HG03460 (cell line): ENCODE data around the gene PGPEP1.
A peak's percentile ranks its signal among the peaks of the same experiment; 100 is the strongest.

Experiments
- ATAC-seq: cut with Tn5 transposase; IDR thresholded peaks from one replicate; pipeline ENCODE4 v1.9.1; 2021; ENCODE audit not compliant: unreplicated experiment

The PGPEP1 gene, protein sequence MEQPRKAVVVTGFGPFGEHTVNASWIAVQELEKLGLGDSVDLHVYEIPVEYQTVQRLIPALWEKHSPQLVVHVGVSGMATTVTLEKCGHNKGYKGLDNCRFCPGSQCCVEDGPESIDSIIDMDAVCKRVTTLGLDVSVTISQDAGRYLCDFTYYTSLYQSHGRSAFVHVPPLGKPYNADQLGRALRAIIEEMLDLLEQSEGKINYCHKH

GRCh38 chr19:18340190-18340989, at the start of gene PGPEP1:
Gene PGPEP1 (plus strand): TSS chr19:18340598. CDS start chr19:18340682, 84 bp downstream.
- peak; percentile 55 for ATAC-seq

DNA sequence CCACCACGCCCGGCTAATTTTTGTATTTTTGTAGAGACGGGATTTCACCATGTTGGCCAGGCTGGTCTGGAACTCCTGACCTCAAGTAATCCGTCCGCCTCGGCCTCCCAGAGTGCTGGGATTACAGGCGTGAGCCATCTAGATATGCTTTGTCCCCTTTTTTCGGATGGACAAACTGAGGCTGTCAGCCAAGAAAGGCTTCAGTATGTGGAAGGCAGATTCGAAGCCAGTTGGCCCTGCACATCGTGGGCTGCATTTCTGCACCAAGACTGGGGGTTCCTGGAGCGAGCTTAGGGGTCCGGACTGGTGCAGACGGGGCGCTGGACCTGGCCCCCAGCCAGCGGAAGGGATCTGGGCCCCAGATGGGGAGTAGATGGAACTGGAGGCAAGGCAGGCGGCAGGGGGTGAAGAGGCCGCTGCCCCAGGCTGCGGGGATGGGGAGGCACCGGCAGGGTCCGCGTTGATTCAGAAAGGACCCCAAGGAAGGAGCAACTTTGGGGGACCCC, 49.3 kb upstream of the PGPEP1 start:
- no peak for ATAC-seq

DNA sequence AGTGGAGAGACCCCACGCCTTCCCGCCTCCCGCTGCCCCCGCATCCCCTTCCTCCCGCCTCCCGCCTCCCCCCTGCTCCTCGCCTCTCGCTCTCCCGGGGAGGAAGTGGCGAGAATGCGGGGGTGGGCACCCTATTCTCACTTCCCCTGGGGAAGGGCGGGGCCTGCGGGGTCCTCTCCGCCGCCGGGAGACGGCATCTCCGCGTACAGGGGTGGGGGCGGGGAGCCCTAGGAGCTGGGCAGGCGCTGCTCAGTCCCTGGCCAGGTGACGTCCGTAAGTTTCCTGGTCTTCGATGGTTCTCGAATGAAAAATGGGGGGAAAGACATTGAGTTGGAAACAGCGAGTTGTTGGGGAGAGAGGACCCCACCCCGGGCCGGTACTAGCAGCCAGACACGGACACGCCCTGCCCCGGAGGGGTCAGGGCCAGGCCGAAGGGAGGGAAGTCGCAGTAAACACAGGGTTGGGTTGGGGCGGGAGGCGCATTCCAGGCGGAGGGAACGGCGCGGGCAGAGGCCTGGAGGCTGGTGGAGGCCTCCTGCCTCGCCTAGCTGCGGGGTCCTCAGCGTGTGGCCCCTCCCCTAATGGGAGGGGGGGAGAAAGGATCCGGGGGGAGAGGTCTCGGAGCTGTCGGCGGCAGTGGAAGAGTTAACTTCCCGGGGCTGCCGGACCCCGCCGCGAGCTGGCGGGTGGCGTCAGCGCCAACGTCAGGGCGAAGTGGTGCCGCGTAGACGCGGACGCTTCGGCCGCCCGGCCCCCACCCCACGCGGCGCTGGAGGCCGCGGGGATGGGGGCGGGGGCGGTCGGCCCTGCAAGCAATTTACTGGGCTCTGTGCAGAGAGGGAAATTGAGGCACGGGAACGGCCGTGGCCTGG, 48.6 kb upstream of the PGPEP1 start:
- peak; percentile 50 for ATAC-seq

DNA sequence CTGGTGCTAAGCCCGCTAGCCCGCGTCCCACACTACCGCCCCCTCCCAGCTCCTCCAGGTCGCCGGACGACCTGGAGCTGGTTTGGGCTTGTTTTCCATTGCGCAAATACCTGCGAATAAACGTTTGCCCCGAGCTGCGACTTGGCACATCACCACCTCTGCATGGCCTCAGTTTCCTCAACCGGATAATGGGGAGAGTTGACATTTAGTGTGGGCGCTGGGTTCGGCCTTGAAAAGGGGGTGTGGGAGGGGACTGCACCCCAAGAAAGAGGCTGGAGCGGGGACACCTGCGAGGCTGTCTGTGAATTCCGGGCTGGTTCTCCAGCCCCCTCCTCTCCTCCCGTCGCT, 48.0 kb upstream of the PGPEP1 start:
- no peak for ATAC-seq

- no peak for ATAC-seq
Measured at GRCh38 chr19:18292810-18293641, 47.4 kb upstream of the PGPEP1 start.

- ATAC-seq = no peak
Measured at GRCh38 chr19:18293642-18294466, 46.5 kb upstream of the PGPEP1 start.

- ATAC-seq = no peak
Measured at GRCh38 chr19:18294467-18294864, 45.9 kb upstream of the PGPEP1 start.

DNA sequence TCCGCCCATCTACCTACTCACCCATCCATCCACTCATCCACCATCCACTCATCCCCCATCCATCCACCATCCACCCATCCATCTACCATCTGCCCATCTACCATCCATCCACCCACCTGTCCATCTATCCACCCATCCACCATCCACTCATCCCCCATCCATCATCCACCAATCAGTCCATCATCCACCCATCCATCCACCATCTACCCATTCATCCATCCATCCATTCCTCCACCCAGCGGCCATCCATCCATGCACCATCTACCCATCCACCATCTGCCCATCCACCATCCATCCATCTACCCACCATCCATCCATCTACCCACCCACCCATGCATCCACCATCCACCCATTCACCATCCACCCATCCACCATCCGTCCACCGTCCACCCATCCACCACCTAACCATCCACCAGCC, 45.4 kb upstream of the PGPEP1 start:
- no peak for ATAC-seq

GRCh38 chr19:18297308-18297707, 43.1 kb upstream of the PGPEP1 start:
- no peak for ATAC-seq

- ATAC-seq = no peak
Measured at GRCh38 chr19:18298601-18299000, 41.8 kb upstream of the PGPEP1 start.

- no peak for ATAC-seq
Measured at GRCh38 chr19:18299654-18300053, 40.7 kb upstream of the PGPEP1 start.

DNA sequence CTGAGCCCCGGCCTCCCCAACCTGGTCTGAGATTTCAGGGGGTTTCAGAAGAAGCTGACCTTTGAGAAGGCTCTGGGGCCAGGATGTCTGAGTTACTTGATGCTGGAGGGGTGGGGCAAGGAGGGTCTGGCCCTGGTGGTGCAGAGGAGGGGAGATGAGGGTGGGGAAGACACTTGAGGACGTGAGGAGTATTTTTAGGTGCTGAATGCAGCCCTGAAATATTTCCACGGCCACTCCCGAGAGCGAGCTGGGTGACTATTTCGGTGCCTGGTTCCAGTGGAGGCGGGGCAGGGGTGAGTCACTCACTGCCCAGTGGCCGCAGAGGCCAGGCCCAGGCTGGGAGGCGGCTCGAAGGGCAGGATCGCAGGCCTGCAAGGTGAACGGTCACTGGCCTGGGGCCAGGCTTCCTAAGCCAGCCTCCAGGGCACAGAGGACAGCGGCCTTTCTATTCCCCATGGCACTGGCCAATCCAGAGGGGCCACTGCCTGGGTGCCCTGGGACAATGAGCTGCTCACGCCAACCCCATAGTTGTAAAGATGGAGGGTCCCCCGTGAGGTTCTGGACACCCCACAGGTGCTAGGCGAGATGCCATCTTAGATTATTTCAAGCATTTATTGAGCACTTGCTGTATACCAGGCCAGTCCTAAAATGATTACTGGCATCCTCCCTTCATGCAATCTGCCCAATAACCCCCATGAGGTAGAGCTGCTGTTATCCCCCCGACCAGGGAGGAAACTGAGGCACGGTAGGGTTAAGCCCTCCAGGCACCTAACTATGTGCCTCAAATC, 39.3 kb upstream of the PGPEP1 start:
- no peak for ATAC-seq

- no peak for ATAC-seq
Measured at GRCh38 chr19:18301718-18302111, 38.7 kb upstream of the PGPEP1 start.

DNA sequence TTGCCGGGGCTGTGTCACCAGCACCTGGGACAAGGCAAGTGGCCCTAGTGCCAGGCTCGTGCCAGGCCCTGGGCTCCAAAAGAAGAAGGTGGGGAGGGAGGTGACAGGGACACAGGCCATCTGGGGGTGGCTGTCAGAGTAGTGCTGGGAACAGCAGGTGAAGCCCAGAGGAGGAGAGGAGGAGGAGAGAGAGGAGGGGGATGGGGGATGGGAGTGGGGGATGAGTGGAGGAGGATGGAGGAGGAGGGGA, 36.3 kb upstream of the PGPEP1 start:
- no peak for ATAC-seq

DNA sequence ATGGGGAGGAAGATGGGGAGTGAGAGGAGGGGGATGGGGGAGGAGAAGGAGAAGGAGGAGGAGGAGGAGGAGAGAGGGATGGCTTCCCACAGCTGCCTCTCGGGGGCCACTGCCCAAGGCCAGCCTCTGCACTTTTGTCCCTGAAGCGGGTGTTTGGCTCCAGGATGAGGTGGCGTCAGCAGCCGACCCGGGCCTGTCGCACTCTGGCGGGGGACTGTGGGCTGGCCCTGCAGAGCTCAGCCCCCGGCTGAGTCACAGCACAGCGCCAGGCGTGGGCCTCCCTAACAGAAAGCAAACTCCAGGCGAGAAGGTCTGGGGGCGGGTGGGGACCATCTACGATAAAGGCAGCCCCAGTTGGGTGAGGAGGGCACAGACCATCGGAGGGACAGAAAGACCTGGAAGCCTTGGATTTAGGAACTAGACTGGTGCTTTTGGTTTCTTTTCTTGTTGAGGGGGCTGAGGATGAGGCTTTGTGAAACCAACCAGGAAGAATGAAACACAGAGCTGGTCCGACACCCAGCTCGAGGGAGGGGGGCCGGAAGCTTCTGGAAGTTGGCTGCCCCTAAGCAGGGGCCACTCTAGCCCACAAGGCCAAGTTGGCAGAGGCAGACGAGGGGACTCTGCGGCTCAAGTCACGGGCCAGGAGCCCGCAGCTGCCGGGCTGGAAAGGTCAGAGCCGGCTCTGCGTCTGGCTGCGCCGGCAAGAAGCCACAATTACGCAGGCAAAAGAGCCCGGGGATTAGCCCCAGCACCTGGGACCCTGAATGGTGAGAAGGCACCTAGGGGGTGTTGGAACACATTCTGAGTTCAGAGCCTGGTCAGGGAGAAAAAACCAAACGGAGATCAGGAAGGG, 35.7 kb upstream of the PGPEP1 start:
- peak; percentile 42 for ATAC-seq

DNA sequence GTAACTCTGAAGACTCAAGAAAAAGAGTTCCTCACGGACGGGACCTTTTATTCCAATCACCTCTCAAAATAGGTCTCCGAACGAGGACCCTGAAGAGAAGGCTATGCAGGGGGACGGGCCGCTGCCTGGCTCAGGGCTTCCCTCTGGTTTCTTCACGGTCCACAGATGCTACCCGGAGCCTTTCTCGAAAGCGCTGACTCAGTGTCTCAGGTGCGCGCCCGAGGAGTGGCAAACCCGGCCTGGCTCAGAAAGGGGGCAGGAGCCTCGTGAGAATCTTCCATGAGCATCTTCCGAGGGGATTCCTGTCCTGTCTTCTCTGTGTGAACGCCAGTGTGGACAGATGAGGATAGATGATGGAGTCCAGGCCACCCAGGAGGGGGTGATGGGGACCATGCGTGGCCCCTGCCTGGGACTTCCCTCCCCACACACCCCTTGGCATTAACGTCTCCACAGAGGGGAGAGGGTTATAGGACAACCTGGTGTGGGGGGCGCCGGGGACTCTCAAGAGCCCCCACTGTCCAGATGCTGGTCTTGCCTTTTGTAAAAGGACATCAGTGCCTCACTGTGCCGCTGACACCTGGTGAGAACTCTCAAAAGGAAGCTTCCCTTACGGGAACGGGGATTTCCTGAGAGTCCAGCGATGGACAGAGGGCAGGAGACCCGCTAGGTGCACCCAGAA, 34.0 kb upstream of the PGPEP1 start:
- no peak for ATAC-seq

DNA sequence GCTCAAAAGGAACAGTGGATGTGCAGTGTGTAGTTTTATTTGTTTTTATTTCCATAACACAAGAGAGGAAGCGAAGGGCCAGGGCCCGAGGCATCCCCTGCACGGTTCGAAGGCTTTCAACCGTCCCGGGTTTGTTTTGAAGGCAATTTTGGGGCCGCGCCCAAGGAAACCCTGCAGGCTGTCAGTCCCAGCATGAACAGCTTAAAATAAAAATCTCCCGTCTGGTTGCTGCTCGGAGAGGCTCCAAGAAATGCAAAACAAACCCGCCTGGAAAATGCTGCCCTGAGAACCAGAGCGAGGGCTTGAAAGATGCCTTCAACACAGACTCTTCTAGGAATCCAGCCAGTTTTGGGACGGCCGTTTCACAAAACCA, 33.5 kb upstream of the PGPEP1 start:
- no peak for ATAC-seq

DNA sequence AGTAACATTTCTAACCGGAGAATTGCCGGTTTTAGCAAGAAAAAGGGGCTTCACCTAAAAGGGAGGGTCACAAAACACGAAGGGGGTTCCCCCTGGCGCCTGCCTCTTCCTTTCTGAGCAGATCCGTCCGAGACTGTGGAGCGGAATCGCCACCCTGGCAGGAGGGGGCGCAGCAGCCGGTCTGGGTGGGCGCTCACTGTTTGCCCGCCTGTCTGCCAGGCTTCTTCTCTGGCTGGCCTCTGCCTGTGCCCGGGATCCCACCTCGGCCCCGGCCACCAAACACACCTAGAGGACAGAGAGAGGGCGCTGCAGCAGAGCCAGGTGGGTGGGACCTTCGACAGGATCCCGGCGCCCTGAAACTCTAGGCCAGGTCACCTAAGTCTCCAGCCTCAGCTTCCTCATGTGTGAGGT, 33.1 kb upstream of the PGPEP1 start:
- no peak for ATAC-seq
